K562 (cell line): ENCODE results near the gene ATP5PD. TPM values are rescaled to one million over a fixed set of nuclear protein-coding genes. Genes with fewer than 3 reads are reported as not detected.

ENCODE experiments used
- CCNT2 ChIP-seq: IDR thresholded peaks from 2 replicates; pipeline ENCODE4 v1.6.1; 2011; ENCODE audit warnings: borderline replicate concordance, low read depth, mild to moderate bottlenecking, moderate library complexity, mixed read lengths, low read length; ENCODE audit not compliant: insufficient read length; ENCODE audit errors: extremely low read depth
- CTBP1 ChIP-seq: fragments of 450-650 bp; IDR thresholded peaks from 2 replicates; pipeline ENCODE4 v1.6.1; 2016; ENCODE audit warnings: borderline replicate concordance
- E2F4 ChIP-seq: sonication (generic); formaldehyde crosslinking; IDR thresholded peaks from 2 replicates; pipeline ENCODE4 v1.8.0; 2022; ENCODE audit warnings: mild to moderate bottlenecking, low read depth, missing genetic modification reagents
- EP400 ChIP-seq: fragments of 450-650 bp; IDR thresholded peaks from 2 replicates; pipeline ENCODE4 v1.6.1; 2017; ENCODE audit warnings: antibody characterized with exemption, mild to moderate bottlenecking, moderate library complexity
- PHB ChIP-seq: fragments of 250-450 bp; sonication (Bioruptor Pico); IDR thresholded peaks from 2 replicates; pipeline ENCODE4 v1.5.0; 2021
- RNF219 ChIP-seq: fragments of 250-450 bp; sonication (Bioruptor Pico); IDR thresholded peaks from 2 replicates; pipeline ENCODE4 v1.5.0; 2022; ENCODE audit warnings: mild to moderate bottlenecking
- SMARCC2 ChIP-seq: fragments of 450-650 bp; IDR thresholded peaks from 2 replicates; pipeline ENCODE4 v1.6.1; 2017; ENCODE audit warnings: antibody characterized with exemption, moderate library complexity, mild to moderate bottlenecking, low read depth
- ZNF165 ChIP-seq: fragments of 250-450 bp; sonication (Bioruptor Pico); IDR thresholded peaks from 2 replicates; pipeline ENCODE4 v1.4.0; 2020; ENCODE audit warnings: borderline replicate concordance
- ZNF217 ChIP-seq: sonication (generic); formaldehyde crosslinking; IDR thresholded peaks from 2 replicates; pipeline ENCODE4 v1.8.0; 2022; ENCODE audit warnings: mild to moderate bottlenecking, missing genetic modification reagents
- ZNF239 ChIP-seq: fragments of 250-450 bp; sonication (Bioruptor Pico); IDR thresholded peaks from 2 replicates; pipeline ENCODE4 v1.4.0; 2020; ENCODE audit warnings: mild to moderate bottlenecking
- polyA plus RNA-seq, 8 experiments: library from polyadenylated mRNA; depleted of rRNA in 4 of 8; stranded (reverse) in 5 of 8; unstranded in 3 of 8; fragments of >200 nt; fragmentation: Nextera tagmentation in 2 of 8; fragmentation: Illumina TruSeq in 1 of 8; extraction: Ambion mirVana in 2 of 8; extraction: Trizol in 1 of 8; gene quantifications; 2 replicates each; pipeline versions ENCODE4 v1.2.1 to v1.2.3, GENCODE V29; 2011 to 2014; ENCODE audit warnings: inconsistent platforms in 1 of 8, missing spikeins in 1 of 8
- total RNA-seq, 7 experiments: library from RNA; depleted of rRNA in 6 of 7; stranded (reverse); fragments of >200 nt in 6 of 7; fragmentation: Illumina TruSeq in 2 of 7; extraction: Trizol in 2 of 7; gene quantifications; 2 replicates each; pipeline versions ENCODE4 v1.2.1 to v1.2.3, GENCODE V29; 2011 to 2021; ENCODE audit warnings: low replicate concordance in 1 of 7
- TF ChIP-seq, protein P1 (sequence below), 2 experiments: fragments of 450-650 bp in 1 of 2; sonication (generic) in 1 of 2; formaldehyde crosslinking in 1 of 2; IDR thresholded peaks; 2 replicates each; pipeline versions ENCODE4 v1.7.1 to v1.9.0; 2016 to 2022; ENCODE audit warnings: inconsistent platforms in 1 of 2, mild to moderate bottlenecking in 1 of 2, missing genetic modification reagents in 1 of 2
- TF ChIP-seq, protein P2 (sequence below): fragments of 250-450 bp; sonication (Bioruptor Pico); IDR thresholded peaks from 2 replicates; pipeline ENCODE4 v1.6.1; 2021; ENCODE audit warnings: mild to moderate bottlenecking

The ATP5PD gene
- total and polyA plus RNA-seq, 9 of the 15 experiments (the other 6 are each of a cell fraction or from before 2014, with no cell fraction given) = 271 to 828 (median 432) TPM

DNA sequence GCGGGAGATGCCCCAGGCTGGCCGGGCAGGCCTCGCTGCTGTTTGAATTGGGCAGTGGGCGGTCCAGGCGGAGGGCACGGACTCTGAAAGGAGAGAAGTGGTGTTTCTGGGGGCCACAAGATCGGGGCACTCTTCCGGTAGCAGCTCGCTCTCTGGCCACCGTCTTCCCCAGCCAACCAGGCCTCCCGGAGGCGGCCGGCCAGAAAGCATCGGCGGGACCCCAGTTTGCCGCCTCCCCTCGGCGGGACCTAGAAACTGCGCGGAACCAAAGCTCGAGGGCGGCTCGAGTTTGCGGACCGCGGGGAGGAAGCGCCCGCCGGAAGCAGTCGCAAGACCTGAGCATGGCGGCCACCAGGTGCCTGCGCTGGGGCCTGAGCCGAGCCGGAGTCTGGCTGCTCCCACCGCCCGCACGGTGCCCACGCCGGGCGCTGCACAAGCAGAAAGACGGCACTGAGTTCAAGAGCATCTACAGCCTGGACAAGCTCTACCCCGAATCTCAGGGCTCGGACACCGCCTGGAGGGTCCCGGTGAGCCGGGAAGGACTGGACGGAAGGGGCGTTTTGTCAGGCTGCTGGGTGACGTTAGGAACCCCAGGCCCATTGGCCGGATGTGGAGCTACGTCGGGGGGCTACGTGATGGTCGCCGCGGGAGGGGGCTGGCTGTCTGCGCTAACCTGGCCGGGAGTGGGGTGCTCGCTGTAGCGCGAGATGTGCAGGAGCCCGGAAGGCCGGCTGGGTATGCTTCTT is 34.2 kb downstream of the ATP5PD start, which contains the start of gene MRPL58 (continued):
- TF ChIP-seq, protein P1, sequence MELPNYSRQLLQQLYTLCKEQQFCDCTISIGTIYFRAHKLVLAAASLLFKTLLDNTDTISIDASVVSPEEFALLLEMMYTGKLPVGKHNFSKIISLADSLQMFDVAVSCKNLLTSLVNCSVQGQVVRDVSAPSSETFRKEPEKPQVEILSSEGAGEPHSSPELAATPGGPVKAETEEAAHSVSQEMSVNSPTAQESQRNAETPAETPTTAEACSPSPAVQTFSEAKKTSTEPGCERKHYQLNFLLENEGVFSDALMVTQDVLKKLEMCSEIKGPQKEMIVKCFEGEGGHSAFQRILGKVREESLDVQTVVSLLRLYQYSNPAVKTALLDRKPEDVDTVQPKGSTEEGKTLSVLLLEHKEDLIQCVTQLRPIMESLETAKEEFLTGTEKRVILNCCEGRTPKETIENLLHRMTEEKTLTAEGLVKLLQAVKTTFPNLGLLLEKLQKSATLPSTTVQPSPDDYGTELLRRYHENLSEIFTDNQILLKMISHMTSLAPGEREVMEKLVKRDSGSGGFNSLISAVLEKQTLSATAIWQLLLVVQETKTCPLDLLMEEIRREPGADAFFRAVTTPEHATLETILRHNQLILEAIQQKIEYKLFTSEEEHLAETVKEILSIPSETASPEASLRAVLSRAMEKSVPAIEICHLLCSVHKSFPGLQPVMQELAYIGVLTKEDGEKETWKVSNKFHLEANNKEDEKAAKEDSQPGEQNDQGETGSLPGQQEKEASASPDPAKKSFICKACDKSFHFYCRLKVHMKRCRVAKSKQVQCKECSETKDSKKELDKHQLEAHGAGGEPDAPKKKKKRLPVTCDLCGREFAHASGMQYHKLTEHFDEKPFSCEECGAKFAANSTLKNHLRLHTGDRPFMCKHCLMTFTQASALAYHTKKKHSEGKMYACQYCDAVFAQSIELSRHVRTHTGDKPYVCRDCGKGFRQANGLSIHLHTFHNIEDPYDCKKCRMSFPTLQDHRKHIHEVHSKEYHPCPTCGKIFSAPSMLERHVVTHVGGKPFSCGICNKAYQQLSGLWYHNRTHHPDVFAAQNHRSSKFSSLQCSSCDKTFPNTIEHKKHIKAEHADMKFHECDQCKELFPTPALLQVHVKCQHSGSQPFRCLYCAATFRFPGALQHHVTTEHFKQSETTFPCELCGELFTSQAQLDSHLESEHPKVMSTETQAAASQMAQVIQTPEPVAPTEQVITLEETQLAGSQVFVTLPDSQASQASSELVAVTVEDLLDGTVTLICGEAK (IDR thresholded peaks at IDR 0.05) = peak; percentile 97
- TF ChIP-seq, protein P1 (CRISPR knock-in tag; IDR thresholded peaks at IDR 0.05) = no peak
- TF ChIP-seq CTBP1 (peak; percentile 77; the same call in 1 of the 2 replicates), RNF219 (CRISPR knock-in tag) (no peak), PHB (CRISPR knock-in tag) (no peak), CCNT2 (peak; percentile 58), ZNF217 (no peak), ZNF165 (no peak), EP400 (peak; percentile 92), E2F4 (CRISPR knock-in tag) (peak; percentile 65), ZNF239 (CRISPR knock-in tag) (peak; percentile 26; the same call in 1 of the 2 replicates), SMARCC2 (no peak)
- TF ChIP-seq, protein P2, sequence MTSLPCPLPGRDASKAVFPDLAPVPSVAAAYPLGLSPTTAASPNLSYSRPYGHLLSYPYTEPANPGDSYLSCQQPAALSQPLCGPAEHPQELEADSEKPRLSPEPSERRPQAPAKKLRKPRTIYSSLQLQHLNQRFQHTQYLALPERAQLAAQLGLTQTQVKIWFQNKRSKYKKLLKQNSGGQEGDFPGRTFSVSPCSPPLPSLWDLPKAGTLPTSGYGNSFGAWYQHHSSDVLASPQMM (CRISPR knock-in tag) = no peak
